HepG2 (cell line): Measurements from ENCODE around the gene KIRREL3.

Experiments used
- FOXM1 ChIP-seq: sonication (generic); formaldehyde crosslinking; IDR thresholded peaks from 2 replicates; pipeline ENCODE4 v1.5.0; 2020; ENCODE audit warnings: missing genetic modification reagents
- KLF6 ChIP-seq: IDR thresholded peaks from 2 replicates; pipeline ENCODE4 v1.8.0; 2016; ENCODE audit warnings: missing biosample characterization, missing genetic modification reagents
- TFDP2 ChIP-seq: sonication (generic); formaldehyde crosslinking; IDR thresholded peaks from 2 replicates; pipeline ENCODE4 v1.4.0; 2020; ENCODE audit warnings: missing genetic modification reagents
- ZGPAT ChIP-seq: IDR thresholded peaks from 2 replicates; pipeline ENCODE4 v1.6.1; 2016; ENCODE audit warnings: mild to moderate bottlenecking

- TF ChIP-seq KLF6 (no peak), ZGPAT (CRISPR knock-in tag) (no peak), FOXM1 (CRISPR knock-in tag) (no peak), TFDP2 (CRISPR knock-in tag) (no peak)
These were observed 607.9 kb downstream of the KIRREL3 start for GRCh38 chr11:126392633-126393013.
